HG02981 (cell line): ENCODE results near the gene POLL.
"Not testable (repeated sequence)": the region's sequence is repeated elsewhere in the genome, so short reads cannot be mapped to it uniquely, and the experiment has no call there.

Experiments used
- ATAC-seq: cut with Tn5 transposase; IDR thresholded peaks from one replicate; pipeline ENCODE4 v1.9.1; 2021; ENCODE audit warnings: mild to moderate bottlenecking, moderate library complexity; ENCODE audit not compliant: unreplicated experiment

Gene POLL

GRCh38 chr10:101612086-101612485 is 24.0 kb upstream of the POLL start:
- no peak for ATAC-seq

- no peak for ATAC-seq
These were observed 23.2 kb upstream of the POLL start for GRCh38 chr10:101611096-101611905.

GRCh38 chr10:101609481-101609880 is 21.4 kb upstream of the POLL start:
- ATAC-seq = no peak

GRCh38 chr10:101607124-101607523 is 19.1 kb upstream of the POLL start:
- no peak for ATAC-seq

GRCh38 chr10:101602761-101603398 is 14.8 kb upstream of the POLL start:
- peak; percentile 72 for ATAC-seq

GRCh38 chr10:101601541-101601940 is 13.5 kb upstream of the POLL start:
- ATAC-seq = no peak

- no peak for ATAC-seq
These were observed 9.2 kb upstream of the POLL start for GRCh38 chr10:101597091-101597900.

- ATAC-seq = no peak
These were observed 7.8 kb upstream of the POLL start for GRCh38 chr10:101595591-101596433.

- ATAC-seq = not testable (repeated sequence)
These were observed 5.3 kb upstream of the POLL start for GRCh38 chr10:101593331-101593730.

- no peak for ATAC-seq
These were observed 822 bp upstream of the POLL start for GRCh38 chr10:101588879-101589278.

GRCh38 chr10:101585841-101586240 is 2.2 kb downstream of the POLL start:
- no peak for ATAC-seq

GRCh38 chr10:101580486-101581399 is 7.3 kb downstream of the POLL start:
- ATAC-seq = no peak

GRCh38 chr10:101579516-101579870 is 8.6 kb downstream of the POLL start:
- no peak for ATAC-seq

- ATAC-seq = no peak
These were observed 9.1 kb downstream of the POLL start for GRCh38 chr10:101578803-101579515.

GRCh38 chr10:101578192-101578591 is 9.9 kb downstream of the POLL start:
- ATAC-seq = no peak

- no peak for ATAC-seq
These were observed 10.8 kb downstream of the POLL start for GRCh38 chr10:101577121-101577871.

- no peak for ATAC-seq
These were observed 11.7 kb downstream of the POLL start for GRCh38 chr10:101576211-101576863.
